HG03575 (cell line): ENCODE data around the gene GYG2.

ENCODE experiments used
- ATAC-seq: cut with Tn5 transposase; IDR thresholded peaks from one replicate; pipeline ENCODE4 v1.9.1; 2021; ENCODE audit not compliant: unreplicated experiment, insufficient number of reproducible peaks, low FRiP score; ENCODE audit errors: extremely low read depth

The GYG2 gene

DNA sequence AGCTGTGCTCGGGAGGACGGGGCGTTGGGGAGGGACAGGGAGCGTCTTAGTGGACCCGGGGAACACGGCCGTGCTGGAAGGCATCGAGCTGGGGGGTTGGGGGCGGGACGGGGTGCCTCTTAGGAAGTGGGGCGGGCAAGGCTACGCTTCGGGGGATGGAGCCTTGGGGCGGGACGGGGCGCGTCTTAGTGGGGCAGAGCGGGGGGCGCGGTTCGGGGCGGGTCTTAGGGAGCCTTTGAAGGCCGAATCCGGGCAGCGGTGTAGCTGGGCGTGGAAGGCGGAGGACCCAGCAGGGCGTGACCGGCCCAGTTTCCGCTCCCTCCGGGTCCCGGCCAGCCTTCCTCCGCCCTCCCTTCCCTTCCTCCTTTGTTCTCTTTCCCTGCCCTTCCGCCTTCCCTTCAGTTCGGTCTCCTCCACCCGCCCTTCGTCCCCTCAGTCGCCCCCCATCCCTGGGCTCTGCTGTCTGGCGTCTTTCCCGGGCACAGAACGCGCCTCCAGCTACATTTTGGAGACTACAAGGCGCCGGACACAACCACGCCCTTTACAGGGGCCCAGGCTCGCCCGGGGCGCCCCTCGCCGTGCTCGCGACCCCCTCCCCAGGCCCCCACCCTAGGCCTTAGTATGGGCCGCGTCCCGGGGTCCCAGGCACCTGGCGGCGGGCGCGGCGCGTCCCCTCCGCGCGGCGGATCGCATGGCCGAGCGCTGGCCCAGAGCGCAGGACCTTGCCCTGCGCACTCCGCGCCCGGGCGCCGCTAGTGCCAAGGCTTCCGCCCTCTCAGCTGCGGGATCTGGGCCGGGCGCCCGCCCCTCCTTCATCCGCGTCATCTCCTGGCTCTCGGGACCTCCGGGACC is 100.1 kb downstream of the GYG2 start, which contains the start of gene ARSD:
Gene ARSD (minus strand): TSS at position 757 of the 852 bp plus-strand sequence. CDS start 64 bp downstream, at position 693.
- no peak for ATAC-seq

DNA sequence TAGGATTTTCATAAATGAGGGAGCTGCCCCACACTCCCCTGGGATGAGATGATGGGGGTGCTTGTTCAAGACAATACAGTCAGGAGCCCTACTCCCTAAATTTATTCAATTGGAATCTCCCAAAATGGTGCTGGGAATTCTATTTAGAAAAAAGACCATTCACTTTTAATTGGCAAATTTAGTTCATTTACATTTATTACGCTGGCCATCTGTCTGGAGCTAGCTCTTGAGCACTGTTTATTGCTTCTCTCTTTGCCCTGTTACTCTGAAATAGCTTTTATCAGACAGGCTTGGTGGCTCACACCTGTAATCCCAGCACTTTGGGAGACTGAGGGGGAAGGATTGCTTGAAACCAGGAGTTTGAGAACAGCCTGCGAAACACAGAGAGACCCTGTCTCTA is 102.4 kb downstream of the GYG2 start:
- ATAC-seq, result no peak

DNA sequence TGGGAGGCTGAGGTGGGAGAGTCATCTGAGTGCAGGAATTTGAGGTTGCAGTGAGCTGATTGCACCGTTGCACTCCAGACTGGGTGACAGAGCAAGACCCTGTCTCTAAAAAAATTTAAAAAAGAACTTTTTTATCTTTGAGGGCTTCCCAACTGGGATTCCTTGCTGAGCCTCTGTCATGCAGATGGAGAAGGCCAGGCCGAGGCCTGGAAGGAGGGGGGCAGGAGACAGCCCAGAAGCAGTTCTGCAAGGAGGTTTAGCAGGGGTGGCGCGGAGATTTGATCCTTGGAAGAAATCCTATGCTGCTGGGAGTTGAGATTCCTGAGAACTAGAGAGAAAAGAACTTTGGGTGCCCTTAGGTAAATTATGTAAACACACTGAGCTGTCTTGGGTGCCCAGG is 102.9 kb downstream of the GYG2 start:
- ATAC-seq, result no peak
